A673 (cell line): Measurements from ENCODE around the gene ARL3. TPM values are rescaled to one million over a fixed set of nuclear protein-coding genes. Genes with fewer than 3 reads are reported as not detected.
"Not testable (repeated sequence)": the region's sequence is repeated elsewhere in the genome, so short reads cannot be mapped to it uniquely, and the experiment has no call there.

ENCODE experiments used
- BruUV-seq: library from RNA; stranded (reverse); fragments of 400-500 nt; replicated peaks from 2 replicates; lab custom pipeline; 2021; lab: Mats Ljungman, UMichigan
- CTCF ChIA-PET: fragments of 300-600 bp; sonication (Branson Sonifier 250); formaldehyde crosslinking; loops from one replicate; lab custom pipeline; 2022; ENCODE audit warnings: antibody characterized with exemption; lab: Charles Lee
- POLR2A ChIA-PET: fragments of 300-600 bp; sonication (Branson Sonifier 250); formaldehyde crosslinking; loops from one replicate; lab custom pipeline; 2022; ENCODE audit warnings: antibody characterized with exemption; ENCODE audit not compliant: low non-redundant PET; lab: Charles Lee
- DNase-seq: peaks from one replicate; pipeline ENCODE4 v3.0.0-alpha.2; 2015; ENCODE audit warnings: low spot score
- H3K27ac ChIP-seq: fragments of 200-600 bp; sonication (generic); 2 replicates; pipeline ENCODE4 v1.5.1; 2016; ENCODE audit warnings: mixed run types, low read depth, mild to moderate bottlenecking, mixed read lengths, antibody characterized with exemption, low read length; ENCODE audit not compliant: poor library complexity, severe bottlenecking
- H3K27me3 ChIP-seq: fragments of 200-600 bp; sonication (generic); replicated peaks from 2 replicates; pipeline ENCODE4 v1.6.1; 2017; ENCODE audit warnings: mixed run types, low read depth, mild to moderate bottlenecking, mixed read lengths, antibody characterized with exemption, low read length; ENCODE audit not compliant: insufficient read depth, poor library complexity
- H3K36me3 ChIP-seq: fragments of 200-600 bp; sonication (generic); 2 replicates; pipeline ENCODE4 v1.6.1; 2016; ENCODE audit warnings: mixed run types, mild to moderate bottlenecking, mixed read lengths, antibody characterized with exemption, low read length; ENCODE audit not compliant: insufficient read depth, poor library complexity, severe bottlenecking
- H3K4me1 ChIP-seq: fragments of 200-600 bp; sonication (generic); 2 replicates; pipeline ENCODE4 v1.6.1; 2017; ENCODE audit warnings: mixed run types, mild to moderate bottlenecking, mixed read lengths, antibody characterized with exemption, low read length; ENCODE audit not compliant: insufficient read depth, poor library complexity, severe bottlenecking
- H3K4me3 ChIP-seq: fragments of 200-600 bp; sonication (generic); 2 replicates; pipeline ENCODE4 v1.5.1; 2016; ENCODE audit warnings: low read depth, mixed run types, mild to moderate bottlenecking, mixed read lengths, low read length; ENCODE audit not compliant: poor library complexity, severe bottlenecking
- H3K9me3 ChIP-seq: fragments of 200-600 bp; sonication (generic); 2 replicates; pipeline ENCODE4 v1.6.1; 2016; ENCODE audit warnings: mixed run types, low read depth, mild to moderate bottlenecking, mixed read lengths, antibody characterized with exemption, low read length; ENCODE audit not compliant: poor library complexity, severe bottlenecking
- EZH2 ChIP-seq: fragments of 200-600 bp; sonication (generic); IDR thresholded peaks from 2 replicates; pipeline ENCODE4 v1.6.1; 2017; ENCODE audit warnings: borderline replicate concordance, low read depth, mild to moderate bottlenecking, mixed read lengths, antibody characterized with exemption, low read length; ENCODE audit not compliant: poor library complexity, severe bottlenecking
- intact Hi-C: fragments of 100-400 bp; cut with micrococcal nuclease; formaldehyde crosslinking; loops from one replicate; pipeline ENCODE4 v1.10.0; 2022; ENCODE audit not compliant: unreplicated experiment
- total RNA-seq: library from RNA; stranded (reverse); gene quantifications from 2 replicates; pipeline ENCODE4 v1.2.3, GENCODE V29; 2021
- TF ChIP-seq, protein P1 (sequence below): fragments of 300-800, 200-600 bp; sonication (generic); conservative IDR thresholded peaks from 2 replicates; pipeline ENCODE4 v1.5.1; 2017; ENCODE audit warnings: low read depth, mild to moderate bottlenecking, antibody characterized with exemption, low read length, moderate library complexity, mixed read lengths

The ARL3 gene
- total RNA-seq, 1 experiment from 2014 or later, result 14.9 TPM

DNA sequence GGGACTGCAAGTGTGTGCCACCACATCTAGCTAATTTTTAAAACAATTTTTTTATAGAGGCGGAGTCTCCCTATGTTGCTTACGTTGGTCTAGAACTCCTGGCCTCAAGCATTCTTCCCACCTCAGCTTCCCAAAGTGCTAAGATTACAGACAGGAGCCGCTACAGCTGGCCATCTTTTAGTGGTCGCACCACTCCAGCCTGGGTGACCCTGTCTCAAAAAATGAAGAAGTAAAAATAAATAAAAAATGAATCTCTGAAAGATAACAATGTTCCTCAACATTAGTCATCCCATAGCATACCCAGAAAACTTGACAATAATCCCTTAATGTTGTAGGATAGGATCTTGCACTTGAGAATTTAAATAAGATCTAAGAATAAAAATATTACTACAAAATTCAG is 47.8 kb upstream of the ARL3 start:
- no peak overlapping the region for H3K4me3 ChIP-seq
- CTCF ChIA-PET, result interaction anchor here (0.6 kb wide), 1 partner anchor 311 kb away, joined by 7 read pairs; no protein-coding TSS in a partner anchor
- no peaks in the 10 kb centered on the region for H3K36me3 ChIP-seq
- no peak overlapping the region for H3K27ac ChIP-seq
- intact Hi-C loops, result no loop called here
- H3K27me3 ChIP-seq, result no peaks in the 10 kb centered on the region
- POLR2A ChIA-PET, result no interaction called here
- H3K4me1 ChIP-seq, result peaks cover 28% of the 10 kb centered on the region
- TF ChIP-seq EZH2, result no peak
- TF ChIP-seq, protein P1, sequence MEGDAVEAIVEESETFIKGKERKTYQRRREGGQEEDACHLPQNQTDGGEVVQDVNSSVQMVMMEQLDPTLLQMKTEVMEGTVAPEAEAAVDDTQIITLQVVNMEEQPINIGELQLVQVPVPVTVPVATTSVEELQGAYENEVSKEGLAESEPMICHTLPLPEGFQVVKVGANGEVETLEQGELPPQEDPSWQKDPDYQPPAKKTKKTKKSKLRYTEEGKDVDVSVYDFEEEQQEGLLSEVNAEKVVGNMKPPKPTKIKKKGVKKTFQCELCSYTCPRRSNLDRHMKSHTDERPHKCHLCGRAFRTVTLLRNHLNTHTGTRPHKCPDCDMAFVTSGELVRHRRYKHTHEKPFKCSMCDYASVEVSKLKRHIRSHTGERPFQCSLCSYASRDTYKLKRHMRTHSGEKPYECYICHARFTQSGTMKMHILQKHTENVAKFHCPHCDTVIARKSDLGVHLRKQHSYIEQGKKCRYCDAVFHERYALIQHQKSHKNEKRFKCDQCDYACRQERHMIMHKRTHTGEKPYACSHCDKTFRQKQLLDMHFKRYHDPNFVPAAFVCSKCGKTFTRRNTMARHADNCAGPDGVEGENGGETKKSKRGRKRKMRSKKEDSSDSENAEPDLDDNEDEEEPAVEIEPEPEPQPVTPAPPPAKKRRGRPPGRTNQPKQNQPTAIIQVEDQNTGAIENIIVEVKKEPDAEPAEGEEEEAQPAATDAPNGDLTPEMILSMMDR, result no peak
- no TSS peak for BruUV-seq
- H3K9me3 ChIP-seq, result peaks cover 5% of the 10 kb centered on the region
- no peak for DNase-seq

DNA sequence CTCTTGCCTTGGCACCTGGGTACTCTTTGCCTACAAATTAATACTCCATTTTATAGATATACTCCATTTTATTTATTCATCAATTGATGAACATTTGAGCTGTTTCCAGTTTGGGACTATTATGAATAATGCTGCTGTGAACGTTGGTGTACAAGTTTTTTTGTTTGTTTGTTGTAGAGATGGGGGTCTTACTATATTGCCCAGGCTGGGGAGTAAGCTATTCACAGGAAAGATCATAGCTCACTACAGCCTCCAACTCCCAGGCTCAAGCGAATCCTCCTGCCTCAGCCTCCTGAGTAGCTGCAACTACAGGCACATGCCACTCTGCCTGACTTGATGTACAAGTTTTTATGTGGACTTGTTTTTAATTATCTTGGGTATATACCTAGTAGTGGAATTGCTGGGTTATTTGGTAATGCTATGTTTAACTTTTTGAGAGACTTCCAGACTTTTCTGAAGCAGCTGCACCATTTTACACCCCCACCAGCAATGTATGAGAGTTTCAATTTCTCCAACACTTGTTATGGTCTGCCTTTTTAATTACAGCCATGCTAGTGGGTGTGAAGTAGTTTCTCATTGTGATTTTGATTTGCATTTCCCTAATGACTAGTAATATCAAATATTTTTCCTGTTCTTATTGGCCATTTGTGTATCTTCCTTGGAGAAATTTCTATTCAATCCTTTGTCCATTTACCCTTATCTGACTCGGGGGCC is 45.5 kb upstream of the ARL3 start:
- POLR2A ChIA-PET, result no interaction called here
- TF ChIP-seq, protein P1, result no peak
- no peak for TF ChIP-seq EZH2

DNA sequence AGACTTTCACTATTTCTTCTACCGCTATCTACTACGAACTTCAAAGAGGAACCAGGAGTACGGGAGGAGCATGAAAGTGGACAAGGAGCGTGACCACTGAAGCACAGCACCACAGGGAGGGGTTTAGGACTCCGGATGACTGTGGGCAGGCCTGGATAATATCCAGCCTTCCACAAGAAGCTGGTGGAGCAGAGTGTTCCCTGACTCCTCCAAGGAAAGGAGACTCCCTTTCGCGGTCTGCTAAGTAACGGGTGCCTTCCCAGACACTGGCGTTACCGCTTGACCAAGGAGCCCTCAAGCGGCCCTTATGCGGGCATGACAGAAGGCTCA is 44.7 kb upstream of the ARL3 start:
- intact Hi-C loops, H3K9me3 ChIP-seq, H3K4me1 ChIP-seq, POLR2A ChIA-PET, BruUV-seq, DNase-seq, H3K4me3 ChIP-seq, CTCF ChIA-PET, H3K27ac ChIP-seq, H3K27me3 ChIP-seq, H3K36me3 ChIP-seq: not testable (repeated sequence)

More for the DNA sequence above, 45.5 kb upstream of the ARL3 start:
- no peaks in the 10 kb centered on the region for H3K27me3 ChIP-seq
- H3K9me3 ChIP-seq, result peaks cover 5% of the 10 kb centered on the region
- no peaks in the 10 kb centered on the region for H3K36me3 ChIP-seq
- no peak for DNase-seq
- H3K27ac ChIP-seq, result no peak overlapping the region
- intact Hi-C loops, result no loop called here
- H3K4me1 ChIP-seq, result peaks cover 17% of the 10 kb centered on the region
- no peak overlapping the region for H3K4me3 ChIP-seq
- no TSS peak for BruUV-seq
- CTCF ChIA-PET, result no interaction called here
